Measurements from ENCODE around the gene WFDC1. TPM values are rescaled to one million over a fixed set of nuclear protein-coding genes. Genes with fewer than 3 reads are reported as not detected.
"Not testable (repeated sequence)": the region's sequence is repeated elsewhere in the genome, so short reads cannot be mapped to it uniquely, and the experiment has no call there.

The WFDC1 gene
- total and polyA plus RNA-seq, 2 donors (not counting 3 experiments of a cell fraction or from before 2014, with no cell fraction given), result not detected

- no TSS peak for BruUV-seq (replicated peaks)
- Histone ChIP-seq H3K27ac (ENCODE audit: insufficient read depth, low read depth, low read length) (no peak overlapping the region), H3K4me3 (replicated peaks in 1 of 3; ENCODE audit: insufficient read depth in 1 of 3, low read depth in 1 of 3, low read length in 3 of 3) (no peak overlapping the region), H3K27me3 (ENCODE audit: control insufficient read depth in 2 of 2, insufficient read depth in 2 of 2, low read length in 2 of 2) (peaks cover 0 to 2% of the 10 kb centered on the region in 2 experiments), H2AFZ (ENCODE audit: low read depth, low read length) (no peak overlapping the region), H3K36me3 (ENCODE audit: control insufficient read depth in 2 of 2, extremely low read depth in 1 of 2, insufficient read depth in 2 of 2, low read length in 2 of 2) (no peaks in the 10 kb centered on the region), H3K4me2 (ENCODE audit: insufficient read depth, low read length) (no peak overlapping the region), H3K4me1 (ENCODE audit: control insufficient read depth, extremely low read depth, insufficient read depth, low read length) (no peaks in the 10 kb centered on the region), H3K79me2 (ENCODE audit: control insufficient read depth, insufficient read depth, low read length) (no peaks in the 10 kb centered on the region), H3K9me1 (replicated peaks; ENCODE audit: control insufficient read depth, extremely low read depth, insufficient read depth, low read length) (no peaks in the 10 kb centered on the region), H3K9me3 (replicated peaks; ENCODE audit: control insufficient read depth, insufficient read depth, low read length) (no peaks in the 10 kb centered on the region), H3K9ac (replicated peaks; ENCODE audit: extremely low read depth, insufficient read depth, low read length) (no peak overlapping the region), H4K20me1 (replicated peaks; ENCODE audit: control insufficient read depth, extremely low read depth, insufficient read depth, low read length) (no peaks in the 10 kb centered on the region)
- dilution Hi-C loops (cut with MboI; ENCODE audit: extremely low pct_ligation_motif_present, low sequenced_read_pairs) (no loop called here), intact Hi-C loops (cut with micrococcal nuclease) (no loop called here)
- CTCF ChIA-PET, result no interaction called here
- no peak for FAIRE-seq
- POLR2A ChIA-PET, result no interaction called here
- DNase-seq (ENCODE audit: low read depth, low spot score), result no peak
- TF ChIP-seq EZH2 (IDR thresholded peaks at IDR 0.05; ENCODE audit: borderline replicate concordance, low read depth, low read length, severe bottlenecking) (no peak), CTCF (IDR thresholded peaks at IDR 0.05; ENCODE audit: extremely low read depth in 1 of 2, insufficient read depth in 1 of 2, low read depth in 1 of 2, low read length in 2 of 2) (no peak), JUN (IDR thresholded peaks at IDR 0.05; ENCODE audit: borderline replicate concordance, insufficient read depth, insufficient read length, low read depth) (no peak), MYC (IDR thresholded peaks at IDR 0.05; ENCODE audit: low read depth, low read length) (no peak), POLR2A (IDR thresholded peaks at IDR 0.05; ENCODE audit: low read depth, low read length) (no peak), GATA2 (IDR thresholded peaks at IDR 0.05; ENCODE audit: insufficient read depth, insufficient read length, low read depth, low read length) (no peak), POLR2AphosphoS5 (IDR thresholded peaks at IDR 0.05; ENCODE audit: insufficient read depth, low read depth, low read length) (no peak), MAX (IDR thresholded peaks at IDR 0.05; ENCODE audit: insufficient read depth, insufficient read length) (no peak), FOS (IDR thresholded peaks at IDR 0.05; ENCODE audit: borderline replicate concordance, insufficient read depth, low read length) (no peak)
These were observed 47.0 kb downstream of the WFDC1 start for GRCh38 chr16:84341528-84342295.

GRCh38 chr16:84343800-84344199, 49.1 kb downstream of the WFDC1 start:
- H3K9ac ChIP-seq (replicated peaks; ENCODE audit: extremely low read depth, insufficient read depth, low read length); H3K36me3 ChIP-seq (ENCODE audit: control insufficient read depth in 2 of 2, extremely low read depth in 1 of 2, insufficient read depth in 2 of 2, low read length in 2 of 2); H3K27me3 ChIP-seq (ENCODE audit: control insufficient read depth in 2 of 2, insufficient read depth in 2 of 2, low read length in 2 of 2); H3K4me2 ChIP-seq (ENCODE audit: insufficient read depth, low read length); H3K4me3 ChIP-seq (replicated peaks in 1 of 3; ENCODE audit: insufficient read depth in 1 of 3, low read depth in 1 of 3, low read length in 3 of 3); H3K27ac ChIP-seq (ENCODE audit: insufficient read depth, low read depth, low read length); H3K4me1 ChIP-seq (ENCODE audit: control insufficient read depth, extremely low read depth, insufficient read depth, low read length); H2AFZ ChIP-seq (ENCODE audit: low read depth, low read length); H3K9me1 ChIP-seq (replicated peaks; ENCODE audit: control insufficient read depth, extremely low read depth, insufficient read depth, low read length); H3K9me3 ChIP-seq (replicated peaks; ENCODE audit: control insufficient read depth, insufficient read depth, low read length); intact Hi-C loops (cut with micrococcal nuclease); CTCF ChIA-PET; BruUV-seq (replicated peaks); H4K20me1 ChIP-seq (replicated peaks; ENCODE audit: control insufficient read depth, extremely low read depth, insufficient read depth, low read length); H3K79me2 ChIP-seq (ENCODE audit: control insufficient read depth, insufficient read depth, low read length); dilution Hi-C loops (cut with MboI; ENCODE audit: extremely low pct_ligation_motif_present, low sequenced_read_pairs); FAIRE-seq; DNase-seq (ENCODE audit: low read depth, low spot score): not testable (repeated sequence)
- POLR2A ChIA-PET, result interaction anchor here (0.5 kb wide), 1 partner anchor 22 kb away, joined by 3 read pairs; no protein-coding TSS in a partner anchor
